Sigmoid colon (tissue), 7 donors: ENCODE data around the gene SEMA4F. TPM values are rescaled to one million over a fixed set of nuclear protein-coding genes. Genes with fewer than 3 reads are reported as not detected.

Source experiments
- DNase-seq: peaks from one replicate; pipeline ENCODE4 v3.0.0-alpha.2; 2019
- H3K27ac ChIP-seq, 4 donors: fragments of 200-600 bp; sonication (generic); one replicate each; pipeline ENCODE4 v1.5.1; 2016 to 2019; ENCODE audit warnings: mild to moderate bottlenecking in 1 of 4
- H3K27me3 ChIP-seq, 3 donors: fragments of 200-600 bp; sonication (generic); one replicate each; pipeline ENCODE4 v1.5.1; 2019; ENCODE audit warnings: mild to moderate bottlenecking in 1 of 3
- H3K36me3 ChIP-seq, 4 donors: fragments of 200-600 bp; sonication (generic); one replicate each; pipeline ENCODE4 v1.5.1; 2016 to 2019
- H3K4me1 ChIP-seq, 4 donors: fragments of 200-600 bp; sonication (generic); one replicate each; pipeline ENCODE4 v1.5.1; 2017 to 2019
- H3K4me3 ChIP-seq, 4 donors: fragments of 200-600 bp; sonication (generic); one replicate each; pipeline ENCODE4 v1.5.1; 2017 to 2019; ENCODE audit warnings: mild to moderate bottlenecking in 2 of 4, moderate library complexity in 1 of 4
- H3K9me3 ChIP-seq, 4 donors: fragments of 200-600 bp in 3 of 4; sonication (generic) in 3 of 4; one replicate each; pipeline versions ENCODE4 v1.5.1 to v1.6.1; 2013 to 2019
- CTCF ChIP-seq, 4 experiments: fragments of 450-650 bp in 3 of 4; fragments of 200-600 bp in 1 of 4; IDR thresholded peaks; one replicate each; pipeline ENCODE4 v1.5.1; 2016 to 2019; ENCODE audit warnings: antibody characterized with exemption in 4 of 4, mild to moderate bottlenecking in 3 of 4, moderate library complexity in 2 of 4
- EP300 ChIP-seq, 4 donors: sonication (generic); formaldehyde crosslinking; IDR thresholded peaks; one replicate each; pipeline ENCODE4 v1.6.1; 2017; ENCODE audit warnings: antibody characterized with exemption in 4 of 4
- POLR2A ChIP-seq, 2 donors: fragments of 450-650 bp; IDR thresholded peaks; one replicate each; pipeline ENCODE4 v1.6.1; 2016; ENCODE audit warnings: antibody characterized with exemption in 2 of 2, mild to moderate bottlenecking in 2 of 2, moderate library complexity in 2 of 2
- POLR2AphosphoS5 ChIP-seq, 4 donors: sonication (generic); formaldehyde crosslinking; IDR thresholded peaks; one replicate each; pipeline ENCODE4 v1.6.1; 2017; ENCODE audit warnings: antibody characterized with exemption in 4 of 4
- WGBS, 2 donors: extraction: QIAGEN DNeasy Blood & Tissue Kit; methylation state at CpG; one replicate each; pipeline ENCODE4 v1.1.7; 2013; 5-methylcytosine and 5-hydroxymethylcytosine counted together
- intact Hi-C: fragments of 100-400 bp; cut with DNase I; formaldehyde crosslinking; loops from one replicate; pipeline ENCODE4 v1.15.1; 2023
- polyA plus RNA-seq, 3 donors: library from polyadenylated mRNA; stranded (reverse); fragments of 200-250 nt; gene quantifications; one replicate each; pipeline ENCODE4 v1.2.3, GENCODE V29; 2013
- total RNA-seq, 4 donors: library from RNA; depleted of rRNA; stranded (reverse); fragments of >200 nt; gene quantifications; one replicate each; pipeline ENCODE4 v1.1.0, GENCODE V29; 2016
- donor health status: healthy with polysubstance abuse.
- donor health status: Bipolar disorder and iron deficiency.
- donor health status: healthy.

The SEMA4F gene
- total and polyA plus RNA-seq, 7 donors: 0.69 to 5.5 (median 3.2) TPM

- no peaks in the 10 kb centered on the region for H3K27me3 ChIP-seq
- no peak for TF ChIP-seq POLR2AphosphoS5 (IDR thresholded peaks at IDR 0.05)
- no peak for TF ChIP-seq EP300 (IDR thresholded peaks at IDR 0.05)
- no peak for TF ChIP-seq POLR2A (IDR thresholded peaks at IDR 0.05)
- TF ChIP-seq CTCF (IDR thresholded peaks at IDR 0.05): no peak
- WGBS, 2 donors: 91% methylated on average over 2 of the region's 2 CpGs
- intact Hi-C loops: no loop called here
- H3K9me3 ChIP-seq: no peaks in the 10 kb centered on the region
- no peaks in the 10 kb centered on the region for H3K36me3 ChIP-seq
- H3K4me3 ChIP-seq: no peak overlapping the region
- no peak for DNase-seq
- H3K4me1 ChIP-seq: no peaks in the 10 kb centered on the region
- no peak overlapping the region for H3K27ac ChIP-seq
Observed at GRCh38 chr2:74700643-74701372, 46.8 kb downstream of the SEMA4F start.

DNA sequence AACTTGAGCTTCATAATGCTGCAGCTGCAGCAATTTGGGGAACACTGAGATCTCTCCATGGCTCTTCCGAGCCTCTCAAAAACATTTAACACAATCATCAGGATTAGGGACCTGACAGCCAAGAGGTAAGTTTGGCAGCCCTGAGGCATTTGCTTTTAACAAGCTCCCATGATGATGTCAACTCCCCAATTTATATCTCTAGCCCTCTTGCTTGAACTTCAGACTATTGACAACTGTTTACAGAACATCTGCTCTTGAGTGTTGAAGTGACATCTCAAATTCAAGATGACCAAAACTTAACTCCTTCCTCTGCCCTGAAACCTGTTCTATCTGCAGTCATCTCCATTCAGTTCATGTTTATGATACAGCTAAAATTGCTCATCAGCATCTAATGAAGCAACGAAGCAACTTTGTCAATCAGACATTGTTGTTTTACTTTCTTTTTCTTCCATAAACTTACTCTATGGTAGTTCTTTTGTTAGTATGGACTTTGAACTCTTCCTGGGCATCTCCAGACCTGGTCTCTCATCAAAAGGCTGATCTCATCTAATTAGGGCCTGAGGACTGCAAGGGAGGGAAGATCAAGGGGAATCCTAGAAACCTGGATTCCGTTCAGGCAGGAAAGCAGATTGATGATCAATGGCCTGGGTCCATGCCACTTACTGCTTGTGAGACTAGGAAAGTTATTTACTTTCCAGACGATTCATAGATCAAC, 48.1 kb downstream of the SEMA4F start:
- Histone ChIP-seq H3K36me3 (no peaks in the 10 kb centered on the region), H3K27ac (no peak overlapping the region), H3K27me3 (no peaks in the 10 kb centered on the region), H3K9me3 (no peaks in the 10 kb centered on the region), H3K4me1 (no peaks in the 10 kb centered on the region), H3K4me3 (no peak overlapping the region)
- intact Hi-C loops: no loop called here
- no peak for TF ChIP-seq EP300 (IDR thresholded peaks at IDR 0.05)
- no peak for TF ChIP-seq CTCF (IDR thresholded peaks at IDR 0.05)
- TF ChIP-seq POLR2A (IDR thresholded peaks at IDR 0.05): no peak
- DNase-seq: no peak
- 36 to 72% methylated on average over 4 of the region's 4 CpGs for WGBS, 2 donors

- no peaks in the 10 kb centered on the region for H3K4me1 ChIP-seq
- no peak for DNase-seq
- no peaks in the 10 kb centered on the region for H3K36me3 ChIP-seq
- TF ChIP-seq CTCF (IDR thresholded peaks at IDR 0.05): no peak
- TF ChIP-seq POLR2A (IDR thresholded peaks at IDR 0.05): no peak
- no peak for TF ChIP-seq POLR2AphosphoS5 (IDR thresholded peaks at IDR 0.05)
- TF ChIP-seq EP300 (IDR thresholded peaks at IDR 0.05): no peak
- H3K9me3 ChIP-seq: no peaks in the 10 kb centered on the region
- WGBS, 2 donors: 89 to 93% methylated on average over 6 of the region's 6 CpGs
- no peak overlapping the region for H3K4me3 ChIP-seq
- H3K27ac ChIP-seq: no peak overlapping the region
- intact Hi-C loops: no loop called here
- no peaks in the 10 kb centered on the region for H3K27me3 ChIP-seq
Observed at GRCh38 chr2:74703373-74703772, 49.3 kb downstream of the SEMA4F start.

- no peak for DNase-seq
- no peaks in the 10 kb centered on the region for H3K36me3 ChIP-seq
- 95% methylated on average over 2 of the region's 2 CpGs for whole genome bisulfite sequencing, 2 donors
- H3K9me3 ChIP-seq: no peaks in the 10 kb centered on the region
- H3K4me1 ChIP-seq: no peaks in the 10 kb centered on the region
- intact Hi-C loops: no loop called here
- H3K4me3 ChIP-seq: no peak overlapping the region
- no peak for TF ChIP-seq CTCF (IDR thresholded peaks at IDR 0.05)
- H3K27me3 ChIP-seq: no peaks in the 10 kb centered on the region
- H3K27ac ChIP-seq: no peak overlapping the region
Observed at GRCh38 chr2:74704216-74704615, 50.2 kb downstream of the SEMA4F start.
